Measurements from ENCODE around the gene SLCO3A1. TPM values are rescaled to one million over a fixed set of nuclear protein-coding genes. Genes with fewer than 3 reads are reported as not detected.

The SLCO3A1 gene
- total RNA-seq, 1 experiment from 2014 or later, result 10.1 TPM

- Mint-ChIP-seq H3K27me3 (ENCODE audit: insufficient read depth, unreplicated experiment) (no peaks in the 10 kb centered on the region), H3K4me1 (ENCODE audit: insufficient read depth, unreplicated experiment) (no peaks in the 10 kb centered on the region), H3K27ac (ENCODE audit: low read depth, unreplicated experiment) (no peak overlapping the region), H3K4me3 (ENCODE audit: unreplicated experiment) (no peak overlapping the region), H3K36me3 (ENCODE audit: insufficient read depth, unreplicated experiment) (peaks cover 5% of the 10 kb centered on the region), H3K9me3 (ENCODE audit: unreplicated experiment) (no peaks in the 10 kb centered on the region)
- BruUV-seq (replicated peaks), result no TSS peak
- CTCF ChIA-PET, result no interaction called here
- no peak for DNase-seq (ENCODE audit: unreplicated experiment)
- POLR2A ChIA-PET, result no interaction called here
- intact Hi-C loops (cut with micrococcal nuclease), result no loop called here
- TF ChIP-seq CTCF (IDR thresholded peaks at IDR 0.05; ENCODE audit: unreplicated experiment), result no peak
Observed at GRCh38 chr15:92149465-92149864, 296.0 kb downstream of the SLCO3A1 start.

- ChIA-PET POLR2A (interaction anchor here (0.7 kb wide), 1 partner anchor 55 kb away, joined by 3 read pairs; no protein-coding TSS in a partner anchor), CTCF (no interaction called here)
- Mint-ChIP-seq H3K27ac (ENCODE audit: low read depth, unreplicated experiment) (no peak overlapping the region), H3K9me3 (ENCODE audit: unreplicated experiment) (no peaks in the 10 kb centered on the region), H3K27me3 (ENCODE audit: insufficient read depth, unreplicated experiment) (no peaks in the 10 kb centered on the region), H3K4me3 (ENCODE audit: unreplicated experiment) (no peak overlapping the region), H3K4me1 (ENCODE audit: insufficient read depth, unreplicated experiment) (no peaks in the 10 kb centered on the region), H3K36me3 (ENCODE audit: insufficient read depth, unreplicated experiment) (peaks cover 5% of the 10 kb centered on the region)
- intact Hi-C loops (cut with micrococcal nuclease), result no loop called here
- DNase-seq (ENCODE audit: unreplicated experiment), result no peak
- BruUV-seq (replicated peaks), result no TSS peak
- TF ChIP-seq CTCF (IDR thresholded peaks at IDR 0.05; ENCODE audit: unreplicated experiment), result no peak
Observed at GRCh38 chr15:92151168-92151567, 297.7 kb downstream of the SLCO3A1 start.

GRCh38 chr15:92151741-92152140 is 298.2 kb downstream of the SLCO3A1 start:
- Mint-ChIP-seq H3K4me3 (ENCODE audit: unreplicated experiment) (no peak overlapping the region), H3K27ac (ENCODE audit: low read depth, unreplicated experiment) (no peak overlapping the region), H3K9me3 (ENCODE audit: unreplicated experiment) (no peaks in the 10 kb centered on the region), H3K27me3 (ENCODE audit: insufficient read depth, unreplicated experiment) (no peaks in the 10 kb centered on the region), H3K36me3 (ENCODE audit: insufficient read depth, unreplicated experiment) (peaks cover 5% of the 10 kb centered on the region), H3K4me1 (ENCODE audit: insufficient read depth, unreplicated experiment) (no peaks in the 10 kb centered on the region)
- no TSS peak for BruUV-seq (replicated peaks)
- CTCF ChIA-PET, result interaction anchor here (0.6 kb wide), 1 partner anchor 65 kb away, joined by 3 read pairs; no protein-coding TSS in a partner anchor
- DNase-seq (ENCODE audit: unreplicated experiment), result no peak
- POLR2A ChIA-PET, result interaction anchor here (0.7 kb wide), 1 partner anchor 55 kb away, joined by 3 read pairs; no protein-coding TSS in a partner anchor
- TF ChIP-seq CTCF (IDR thresholded peaks at IDR 0.05; ENCODE audit: unreplicated experiment), result no peak
- intact Hi-C loops (cut with micrococcal nuclease), result no loop called here

GRCh38 chr15:92152983-92153382 is 299.5 kb downstream of the SLCO3A1 start:
- CTCF ChIA-PET, result no interaction called here
- intact Hi-C loops (cut with micrococcal nuclease), result no loop called here
- BruUV-seq (replicated peaks), result no TSS peak
- POLR2A ChIA-PET, result no interaction called here
- Mint-ChIP-seq H3K4me1 (ENCODE audit: insufficient read depth, unreplicated experiment) (peaks cover 3% of the 10 kb centered on the region), H3K36me3 (ENCODE audit: insufficient read depth, unreplicated experiment) (peaks cover 5% of the 10 kb centered on the region), H3K4me3 (ENCODE audit: unreplicated experiment) (no peak overlapping the region), H3K27ac (ENCODE audit: low read depth, unreplicated experiment) (no peak overlapping the region), H3K27me3 (ENCODE audit: insufficient read depth, unreplicated experiment) (no peaks in the 10 kb centered on the region), H3K9me3 (ENCODE audit: unreplicated experiment) (no peaks in the 10 kb centered on the region)
- no peak for TF ChIP-seq CTCF (IDR thresholded peaks at IDR 0.05; ENCODE audit: unreplicated experiment)
- DNase-seq (ENCODE audit: unreplicated experiment), result no peak
